HFF-Myc (cell line): ENCODE data around the gene C6orf58.
A peak's percentile ranks its signal among the peaks of the same experiment; 100 is the strongest.

Source experiments
- DNase-seq: peaks from one replicate; pipeline ENCODE4 v3.0.0-alpha.2; 2011; ENCODE audit warnings: low read depth; ENCODE audit errors: extremely low read depth
- H3K4me3 ChIP-seq: replicated peaks from 2 replicates; pipeline ENCODE4 v1.5.1; 2011; ENCODE audit warnings: low read depth, mild to moderate bottlenecking, control low read depth, low read length
- CTCF ChIP-seq: IDR thresholded peaks from 2 replicates; pipeline ENCODE4 v1.5.1; 2012; ENCODE audit warnings: mild to moderate bottlenecking, low read depth, low read length, control low read depth; ENCODE audit errors: missing control alignments

C6orf58 gene

GRCh38 chr6:127606131-127606562, 29.2 kb downstream of the C6orf58 start:
- peak; percentile 11 for DNase-seq
- H3K4me3 ChIP-seq: no peak overlapping the region
- peak; percentile 23 for TF ChIP-seq CTCF

GRCh38 chr6:127608554-127609270, 31.7 kb downstream of the C6orf58 start:
- no peak overlapping the region for H3K4me3 ChIP-seq
- DNase-seq: no peak
- no peak for TF ChIP-seq CTCF

- DNase-seq: no peak
- H3K4me3 ChIP-seq: no peak overlapping the region
- no peak for TF ChIP-seq CTCF
Measured at GRCh38 chr6:127618729-127619128, 41.8 kb downstream of the C6orf58 start.

- no peak overlapping the region for H3K4me3 ChIP-seq
- TF ChIP-seq CTCF: no peak
- no peak for DNase-seq
Measured at GRCh38 chr6:127630800-127631199, 53.8 kb downstream of the C6orf58 start.

GRCh38 chr6:127634178-127634577, 57.2 kb downstream of the C6orf58 start:
- no peak overlapping the region for H3K4me3 ChIP-seq
- DNase-seq: no peak
- TF ChIP-seq CTCF: no peak

GRCh38 chr6:127635091-127635490, 58.1 kb downstream of the C6orf58 start:
- no peak for DNase-seq
- H3K4me3 ChIP-seq: no peak overlapping the region
- TF ChIP-seq CTCF: no peak
